NB4 (cell line): ENCODE data around the gene RTBDN.
"Not testable (repeated sequence)": the region's sequence is repeated elsewhere in the genome, so short reads cannot be mapped to it uniquely, and the experiment has no call there.

Source experiments
- DNase-seq: peaks from one replicate; pipeline ENCODE4 v3.0.0; 2010; ENCODE audit warnings: low read depth
- H3K4me3 ChIP-seq: one replicate; pipeline ENCODE4 v1.5.1; 2011; ENCODE audit warnings: mild to moderate bottlenecking, low read depth, low read length, moderate library complexity
- CTCF ChIP-seq: IDR thresholded peaks from one replicate; pipeline ENCODE4 v1.5.1; 2012; ENCODE audit warnings: low read depth, low read length
- MAX ChIP-seq: IDR thresholded peaks from 2 replicates; pipeline ENCODE4 v1.6.1; 2011; ENCODE audit warnings: low read depth, low read length
- MYC ChIP-seq: IDR thresholded peaks from 2 replicates; pipeline ENCODE4 v1.6.1; 2011; ENCODE audit warnings: low read depth, low read length
- POLR2A ChIP-seq: IDR thresholded peaks from 2 replicates; pipeline ENCODE4 v1.6.1; 2011; ENCODE audit warnings: mild to moderate bottlenecking; ENCODE audit not compliant: insufficient read length; ENCODE audit errors: extremely low read depth

The RTBDN gene

DNA sequence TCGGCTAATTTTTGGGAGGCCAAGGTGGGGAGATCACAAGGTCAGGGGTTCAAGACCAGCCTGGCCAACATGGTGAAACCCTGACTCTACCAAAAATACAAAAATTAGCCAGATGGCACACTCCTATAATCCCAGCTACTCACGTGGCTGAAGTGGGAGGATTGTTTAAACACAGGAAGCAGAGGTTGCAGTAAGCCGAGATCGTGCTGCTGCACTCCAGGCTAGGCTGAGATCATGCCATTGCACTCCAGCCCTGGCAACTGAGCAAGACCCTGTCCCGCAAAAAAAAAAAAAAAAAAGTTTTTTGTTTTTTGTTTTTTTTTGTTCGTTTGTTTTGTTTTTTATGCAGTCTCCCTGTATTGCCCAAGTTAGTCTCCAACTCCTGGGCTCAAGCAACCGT, 25.2 kb upstream of the RTBDN start:
- no peak for DNase-seq
- TF ChIP-seq MYC, result no peak
- no peak for TF ChIP-seq MAX
- TF ChIP-seq POLR2A, result no peak
- no peak for TF ChIP-seq CTCF
- H3K4me3 ChIP-seq, result no peak overlapping the region

DNA sequence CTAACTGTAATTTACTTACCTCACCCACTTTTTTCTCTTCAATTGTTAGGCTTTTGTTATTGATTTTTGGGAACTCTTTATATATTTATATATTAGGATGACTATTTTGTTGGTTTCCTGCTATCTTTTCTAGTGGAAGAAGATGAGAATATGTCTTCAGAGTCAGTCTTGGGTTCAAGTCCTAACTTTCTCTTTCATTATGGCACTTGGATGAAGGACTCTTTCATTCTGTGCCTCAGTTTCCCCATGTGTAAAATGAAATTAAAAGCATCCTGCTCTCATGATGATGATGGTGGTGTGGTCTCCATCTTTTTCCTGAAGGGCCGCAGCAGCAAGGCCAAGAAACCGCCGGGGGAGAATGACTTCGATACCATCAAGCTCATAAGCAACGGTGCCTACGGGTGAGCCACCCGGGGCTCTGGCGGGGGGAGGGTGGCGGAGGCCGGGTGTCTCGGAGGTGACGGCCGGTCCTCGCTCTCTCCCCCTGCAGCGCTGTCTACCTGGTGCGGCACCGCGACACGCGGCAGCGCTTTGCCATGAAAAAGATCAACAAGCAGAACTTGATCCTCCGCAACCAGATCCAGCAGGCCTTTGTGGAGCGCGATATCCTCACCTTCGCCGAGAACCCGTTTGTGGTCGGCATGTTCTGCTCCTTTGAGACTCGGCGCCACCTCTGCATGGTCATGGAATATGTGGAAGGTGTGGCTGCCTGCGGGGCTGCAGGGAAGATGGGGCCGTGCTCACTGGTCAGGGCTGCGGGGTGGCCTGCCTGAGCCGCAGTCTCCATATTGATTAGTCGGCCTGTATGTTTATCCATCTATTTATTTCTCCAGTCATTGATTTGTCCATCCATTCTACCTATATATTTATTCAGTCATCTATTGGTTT, 23.9 kb upstream of the RTBDN start:
- H3K4me3 ChIP-seq, result no peak overlapping the region
- no peak for DNase-seq
- TF ChIP-seq MAX (no peak), POLR2A (no peak), CTCF (no peak), MYC (no peak)

DNA sequence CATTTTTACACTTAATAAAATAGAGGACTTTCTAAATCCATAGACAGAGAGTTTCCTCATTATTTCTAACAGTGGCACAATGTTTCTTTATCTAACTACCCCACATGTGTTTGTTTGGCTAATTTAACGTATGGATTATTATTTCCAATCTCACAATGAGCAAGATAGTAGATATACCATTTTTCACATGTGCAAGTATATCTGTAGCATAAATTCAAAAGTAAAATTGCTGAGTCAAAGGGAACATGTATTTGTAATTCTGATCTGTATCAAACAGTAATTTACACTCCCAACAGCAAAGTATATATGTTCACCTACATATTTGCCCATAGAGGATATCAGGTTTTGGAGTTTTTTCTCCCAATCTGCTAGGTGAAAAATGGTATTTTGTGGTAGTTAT, 22.3 kb upstream of the RTBDN start:
- TF ChIP-seq POLR2A (no peak), CTCF (no peak), MAX (no peak), MYC (no peak)
- no peak overlapping the region for H3K4me3 ChIP-seq

DNA sequence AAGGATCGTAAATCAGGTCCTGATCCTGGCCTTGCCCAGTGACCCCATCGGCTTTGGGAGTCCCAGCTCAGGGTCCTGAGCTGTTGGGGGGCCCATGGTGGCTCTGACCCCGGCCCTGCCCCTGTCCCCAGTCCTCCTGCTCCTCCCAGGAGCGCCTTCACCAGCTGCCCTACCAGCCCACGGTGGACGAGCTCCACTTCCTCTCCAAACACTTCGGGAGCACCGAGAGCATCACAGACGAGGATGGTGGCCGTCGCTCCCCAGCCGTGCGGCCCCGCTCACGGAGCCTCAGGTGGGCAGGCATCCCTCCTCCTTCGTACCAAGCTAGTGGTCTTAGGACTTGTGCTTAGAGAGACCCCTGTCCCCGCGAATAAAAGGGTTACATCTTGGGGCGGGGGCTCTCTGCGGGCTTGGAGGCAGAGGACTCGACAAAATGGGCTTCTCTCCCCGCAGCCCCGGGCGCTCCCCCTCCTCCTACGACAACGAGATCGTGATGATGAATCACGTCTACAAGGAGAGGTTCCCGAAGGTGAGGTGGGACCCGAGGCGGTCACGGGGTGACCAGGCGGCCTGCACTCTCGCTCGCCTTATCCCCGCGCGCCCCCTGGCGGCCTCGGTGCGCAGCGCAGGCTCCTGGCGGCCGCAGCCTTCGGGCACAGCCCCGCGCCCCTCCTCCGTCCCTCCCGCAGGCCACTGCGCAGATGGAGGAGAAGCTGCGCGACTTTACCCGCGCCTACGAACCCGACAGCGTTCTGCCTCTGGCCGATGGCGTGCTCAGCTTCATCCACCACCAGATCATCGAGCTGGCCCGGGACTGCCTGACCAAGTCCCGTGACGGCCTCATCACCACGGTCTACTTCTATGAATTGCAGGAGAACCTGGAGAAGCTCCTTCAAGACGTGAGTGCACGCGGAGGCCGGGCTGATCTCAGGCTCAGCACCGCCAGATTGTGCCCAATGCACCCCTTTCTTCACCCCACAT, 13.1 kb upstream of the RTBDN start:
- TF ChIP-seq POLR2A (no peak), MAX (peak; percentile 60), CTCF (peak; percentile 90), MYC (no peak)
- H3K4me3 ChIP-seq, result no peak overlapping the region
- peak; percentile 83 for DNase-seq

More for the DNA sequence above, 22.3 kb upstream of the RTBDN start:
- no peak for DNase-seq

DNA sequence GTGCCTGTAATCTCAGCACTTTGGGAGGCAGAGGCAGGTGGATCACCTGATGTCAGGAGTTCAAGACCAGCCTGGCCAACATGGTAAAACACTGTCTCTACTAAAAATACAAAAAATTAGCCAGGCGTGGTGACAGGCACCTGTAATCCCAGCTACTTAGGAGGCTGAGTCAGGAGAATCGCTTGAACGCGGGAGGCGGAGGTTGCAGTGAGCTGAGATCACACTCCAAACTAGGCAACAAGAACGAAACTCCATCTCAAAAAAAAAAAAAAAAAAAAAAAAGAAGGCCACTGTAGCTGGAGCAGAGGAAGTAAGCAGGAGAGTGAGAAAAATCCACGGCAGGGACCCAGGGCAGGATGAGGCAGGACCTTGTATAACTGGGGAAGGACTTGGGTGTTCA, 12.2 kb upstream of the RTBDN start:
- not testable (repeated sequence) for H3K4me3 ChIP-seq, DNase-seq
